ENCODE results near the gene RNASE2.

DNA sequence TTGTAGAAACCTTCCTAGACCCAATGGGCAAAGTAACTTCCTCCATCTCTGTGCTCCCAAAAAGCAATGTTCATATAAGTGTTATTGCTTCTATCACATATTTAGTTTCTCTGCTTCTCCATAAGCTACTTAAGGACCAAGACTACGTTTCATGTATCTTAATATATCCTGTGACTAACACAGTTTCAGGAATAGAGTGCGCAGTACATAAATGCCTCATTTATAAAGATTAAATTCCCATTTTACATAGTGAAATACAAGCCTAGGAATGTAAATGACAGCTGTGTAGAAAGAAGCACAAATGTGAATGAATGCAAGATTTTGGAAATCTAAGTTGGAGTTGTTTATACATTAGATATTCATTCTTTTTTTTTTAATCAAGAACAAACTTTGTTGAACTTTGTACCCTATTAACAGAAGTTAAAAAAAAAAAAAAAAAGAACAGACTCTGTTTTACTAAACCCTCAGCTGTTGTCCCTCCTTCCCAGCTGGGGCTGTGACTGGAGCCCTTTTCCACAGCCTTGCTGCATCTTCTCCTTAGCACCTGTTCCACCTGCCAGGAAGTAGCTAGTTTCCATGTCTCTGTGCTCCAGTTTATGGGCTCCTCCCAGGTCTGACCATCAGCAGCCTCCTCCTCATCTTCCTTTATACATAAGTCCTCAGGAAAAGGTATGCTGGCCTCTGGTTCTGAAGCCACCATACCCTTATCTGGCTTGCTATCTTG, 27.5 kb downstream of the RNASE2 start:
- TF ChIP-seq, protein P1, sequence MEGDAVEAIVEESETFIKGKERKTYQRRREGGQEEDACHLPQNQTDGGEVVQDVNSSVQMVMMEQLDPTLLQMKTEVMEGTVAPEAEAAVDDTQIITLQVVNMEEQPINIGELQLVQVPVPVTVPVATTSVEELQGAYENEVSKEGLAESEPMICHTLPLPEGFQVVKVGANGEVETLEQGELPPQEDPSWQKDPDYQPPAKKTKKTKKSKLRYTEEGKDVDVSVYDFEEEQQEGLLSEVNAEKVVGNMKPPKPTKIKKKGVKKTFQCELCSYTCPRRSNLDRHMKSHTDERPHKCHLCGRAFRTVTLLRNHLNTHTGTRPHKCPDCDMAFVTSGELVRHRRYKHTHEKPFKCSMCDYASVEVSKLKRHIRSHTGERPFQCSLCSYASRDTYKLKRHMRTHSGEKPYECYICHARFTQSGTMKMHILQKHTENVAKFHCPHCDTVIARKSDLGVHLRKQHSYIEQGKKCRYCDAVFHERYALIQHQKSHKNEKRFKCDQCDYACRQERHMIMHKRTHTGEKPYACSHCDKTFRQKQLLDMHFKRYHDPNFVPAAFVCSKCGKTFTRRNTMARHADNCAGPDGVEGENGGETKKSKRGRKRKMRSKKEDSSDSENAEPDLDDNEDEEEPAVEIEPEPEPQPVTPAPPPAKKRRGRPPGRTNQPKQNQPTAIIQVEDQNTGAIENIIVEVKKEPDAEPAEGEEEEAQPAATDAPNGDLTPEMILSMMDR (IDR thresholded peaks at IDR 0.05) = no peak
- no peak for TF ChIP-seq POLR2A (IDR thresholded peaks at IDR 0.05)

All from esophagus squamous epithelium (tissue), 4 donors.